ENCODE measurements around the gene ZNF644. TPM values are rescaled to one million over a fixed set of nuclear protein-coding genes. Genes with fewer than 3 reads are reported as not detected.

ZNF644 gene
- total RNA-seq, 1 donor from 2014 or later: 177 TPM

- H3K79me2 ChIP-seq (ENCODE audit: low read depth): peaks cover 100% of the 10 kb centered on the region
- peaks cover 100% of the 10 kb centered on the region for H4K20me1 ChIP-seq (ENCODE audit: low read depth)
- peaks cover 61% of the 10 kb centered on the region for H3K4me1 ChIP-seq
- H3K27me3 ChIP-seq: no peaks in the 10 kb centered on the region
- DNase-seq (ENCODE audit: low spot score): no peak
- Mint-ChIP-seq H3K4me3 (no peak overlapping the region), H3K9me3 (peaks cover 5% of the 10 kb centered on the region), H3K27ac (no peak overlapping the region), H3K36me3 (peaks cover 23% of the 10 kb centered on the region), H3K4me1 (peaks cover 17% of the 10 kb centered on the region), H3K27me3 (ENCODE audit: insufficient read depth, low read depth) (peaks cover 2% of the 10 kb centered on the region)
- no peak overlapping the region for H2AFZ ChIP-seq (replicated peaks)
- TF ChIP-seq CTCF (IDR thresholded peaks at IDR 0.05) (no peak), EZH2 (IDR thresholded peaks at IDR 0.05) (no peak), EZH2phosphoT487 (IDR thresholded peaks at IDR 0.05) (no peak)
- no peak overlapping the region for H3K27ac ChIP-seq
- H3K9me3 ChIP-seq (ENCODE audit: low read depth): no peaks in the 10 kb centered on the region
- no peak overlapping the region for H3K4me3 ChIP-seq
- no peak overlapping the region for H3K4me2 ChIP-seq
- H3K9ac ChIP-seq: no peak overlapping the region
- H3K36me3 ChIP-seq: no peaks in the 10 kb centered on the region
- peaks cover 22% of the 10 kb centered on the region for H3F3A ChIP-seq (ENCODE audit: low read depth)
Measured at GRCh38 chr1:90922202-90922601, 99.6 kb downstream of the ZNF644 start.

GRCh38 chr1:90919900-90920299 is 101.9 kb downstream of the ZNF644 start:
- Histone ChIP-seq H3K36me3 (peaks cover 15% of the 10 kb centered on the region), H3K4me1 (peaks cover 38% of the 10 kb centered on the region), H3K79me2 (ENCODE audit: low read depth) (peaks cover 97% of the 10 kb centered on the region), H3K4me2 (no peak overlapping the region), H3K27me3 (no peaks in the 10 kb centered on the region), H3F3A (ENCODE audit: low read depth) (no peaks in the 10 kb centered on the region), H3K9ac (no peak overlapping the region), H3K27ac (no peak overlapping the region), H4K20me1 (ENCODE audit: low read depth) (peaks cover 81% of the 10 kb centered on the region), H3K4me3 (no peak overlapping the region), H3K9me3 (ENCODE audit: low read depth) (no peaks in the 10 kb centered on the region), H2AFZ (replicated peaks) (no peak overlapping the region)
- H3K4me1 Mint-ChIP-seq: peaks cover 2% of the 10 kb centered on the region
- peaks cover 2% of the 10 kb centered on the region for H3K27me3 Mint-ChIP-seq (ENCODE audit: insufficient read depth, low read depth)
- H3K36me3 Mint-ChIP-seq: peaks cover 16% of the 10 kb centered on the region
- TF ChIP-seq CTCF (IDR thresholded peaks at IDR 0.05): no peak
- no peak for TF ChIP-seq EZH2phosphoT487 (IDR thresholded peaks at IDR 0.05)
- TF ChIP-seq EZH2 (IDR thresholded peaks at IDR 0.05): no peak
- H3K27ac Mint-ChIP-seq: no peak overlapping the region
- no peaks in the 10 kb centered on the region for H3K9me3 Mint-ChIP-seq
- no peak overlapping the region for H3K4me3 Mint-ChIP-seq
- DNase-seq (ENCODE audit: low spot score): no peak

- no peaks in the 10 kb centered on the region for H3K9me3 Mint-ChIP-seq
- no peak overlapping the region for H3K4me3 Mint-ChIP-seq
- peaks cover 32% of the 10 kb centered on the region for H3K4me1 ChIP-seq
- H3K27ac Mint-ChIP-seq: peak overlapping the region; percentile 46
- no peak overlapping the region for H3K27ac ChIP-seq
- H3K36me3 ChIP-seq: peaks cover 17% of the 10 kb centered on the region
- H3K27me3 Mint-ChIP-seq (ENCODE audit: insufficient read depth, low read depth): no peaks in the 10 kb centered on the region
- no peaks in the 10 kb centered on the region for H3K27me3 ChIP-seq
- H3K9ac ChIP-seq: no peak overlapping the region
- peaks cover 74% of the 10 kb centered on the region for H4K20me1 ChIP-seq (ENCODE audit: low read depth)
- peaks cover 16% of the 10 kb centered on the region for H3K36me3 Mint-ChIP-seq
- H3K9me3 ChIP-seq (ENCODE audit: low read depth): no peaks in the 10 kb centered on the region
- no peaks in the 10 kb centered on the region for H3K4me1 Mint-ChIP-seq
- DNase-seq (ENCODE audit: low spot score): peak; percentile 3
- no peak for TF ChIP-seq CTCF (IDR thresholded peaks at IDR 0.05)
- TF ChIP-seq EZH2phosphoT487 (IDR thresholded peaks at IDR 0.05): no peak
- no peak for TF ChIP-seq EZH2 (IDR thresholded peaks at IDR 0.05)
- no peak overlapping the region for H2AFZ ChIP-seq (replicated peaks)
- H3F3A ChIP-seq (ENCODE audit: low read depth): no peaks in the 10 kb centered on the region
- H3K4me3 ChIP-seq: no peak overlapping the region
- no peak overlapping the region for H3K4me2 ChIP-seq
- H3K79me2 ChIP-seq (ENCODE audit: low read depth): peaks cover 96% of the 10 kb centered on the region
Measured at GRCh38 chr1:90919190-90919719, 102.6 kb downstream of the ZNF644 start.

Data from neural progenitor cell (in vitro differentiated cells).